ENCODE measurements around the gene TAF6L.
A peak's percentile ranks its signal among the peaks of the same experiment; 100 is the strongest.

GRCh38 chr11:62725646-62726045 lies 45.5 kb upstream of the TAF6L start:
- TF ChIP-seq CTCF (IDR thresholded peaks at IDR 0.05) (no peak), POLR2A (IDR thresholded peaks at IDR 0.05) (peak in 1 of 2 donors; percentile 44)
